Right lobe of liver (tissue), 4 donors: ENCODE results near the gene PTRHD1.
"Not testable (repeated sequence)": the region's sequence is repeated elsewhere in the genome, so short reads cannot be mapped to it uniquely, and the experiment has no call there.

Experiments used
- POLR2A ChIP-seq: fragments of 450-650 bp; IDR thresholded peaks from one replicate; pipeline ENCODE4 v1.6.1; 2017; ENCODE audit warnings: antibody characterized with exemption, mild to moderate bottlenecking
- TF ChIP-seq, protein P1 (sequence below), 4 donors: fragments of 200-600 bp in 3 of 4; fragments of 450-650 bp in 1 of 4; IDR thresholded peaks; one replicate each; pipeline versions ENCODE4 v1.5.1 to v1.8.0; 2016 to 2022; ENCODE audit warnings: antibody characterized with exemption in 4 of 4, mild to moderate bottlenecking in 2 of 4
- donor health status: DM: no; HTN: no; CAD: no.
- donor health status: DM: no; HTN: no; CAD: no.
- donor health status: DM: no; HTN: yes; CAD: no.

DNA sequence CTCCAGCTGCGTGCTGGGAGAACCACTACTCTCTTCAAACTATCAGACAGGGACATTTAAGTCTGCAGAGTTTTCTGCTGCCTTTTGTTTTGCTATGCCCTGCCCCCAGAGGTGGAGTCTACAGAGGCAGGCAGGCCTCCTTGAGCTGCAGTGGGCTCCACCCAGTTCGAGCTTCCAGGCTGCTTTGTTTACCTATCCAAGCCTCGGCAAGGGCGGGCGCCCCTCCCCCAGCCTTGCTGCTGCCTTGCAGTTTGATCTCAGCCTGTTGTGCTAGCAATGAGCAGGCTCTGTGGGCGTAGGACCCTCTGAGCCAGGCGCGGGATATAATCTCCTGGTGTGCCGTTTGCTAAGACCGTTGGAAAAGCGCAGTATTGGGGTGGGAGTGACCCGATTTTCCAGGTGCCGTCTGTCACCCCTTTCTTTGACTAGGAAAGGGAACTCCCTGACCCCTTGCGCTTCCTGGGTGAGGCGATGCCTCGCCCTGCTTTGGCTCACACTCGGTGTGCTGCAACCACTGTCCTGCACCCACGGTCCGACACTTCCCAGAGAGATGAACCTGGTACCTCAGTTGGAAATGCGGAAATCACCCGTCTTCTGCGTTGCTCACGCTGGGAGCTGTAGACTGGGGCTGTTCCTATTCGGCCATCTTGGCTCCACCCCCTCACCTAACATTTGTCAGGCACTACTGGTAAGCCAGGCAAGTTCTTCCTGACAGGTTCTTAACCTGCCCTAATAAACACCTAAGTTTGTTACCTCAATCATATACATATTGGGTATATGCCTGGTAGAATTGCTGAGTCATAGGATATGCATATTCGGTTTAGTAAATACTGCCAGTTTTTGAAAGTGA is 12.8 kb upstream of the PTRHD1 start:
- TF ChIP-seq POLR2A: not testable (repeated sequence)
- TF ChIP-seq, protein P1, sequence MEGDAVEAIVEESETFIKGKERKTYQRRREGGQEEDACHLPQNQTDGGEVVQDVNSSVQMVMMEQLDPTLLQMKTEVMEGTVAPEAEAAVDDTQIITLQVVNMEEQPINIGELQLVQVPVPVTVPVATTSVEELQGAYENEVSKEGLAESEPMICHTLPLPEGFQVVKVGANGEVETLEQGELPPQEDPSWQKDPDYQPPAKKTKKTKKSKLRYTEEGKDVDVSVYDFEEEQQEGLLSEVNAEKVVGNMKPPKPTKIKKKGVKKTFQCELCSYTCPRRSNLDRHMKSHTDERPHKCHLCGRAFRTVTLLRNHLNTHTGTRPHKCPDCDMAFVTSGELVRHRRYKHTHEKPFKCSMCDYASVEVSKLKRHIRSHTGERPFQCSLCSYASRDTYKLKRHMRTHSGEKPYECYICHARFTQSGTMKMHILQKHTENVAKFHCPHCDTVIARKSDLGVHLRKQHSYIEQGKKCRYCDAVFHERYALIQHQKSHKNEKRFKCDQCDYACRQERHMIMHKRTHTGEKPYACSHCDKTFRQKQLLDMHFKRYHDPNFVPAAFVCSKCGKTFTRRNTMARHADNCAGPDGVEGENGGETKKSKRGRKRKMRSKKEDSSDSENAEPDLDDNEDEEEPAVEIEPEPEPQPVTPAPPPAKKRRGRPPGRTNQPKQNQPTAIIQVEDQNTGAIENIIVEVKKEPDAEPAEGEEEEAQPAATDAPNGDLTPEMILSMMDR (IDR thresholded peaks at IDR 0.05): not testable (repeated sequence)
